Thymus (tissue), 11 donors: ENCODE data around the gene CCNYL1. TPM values are rescaled to one million over a fixed set of nuclear protein-coding genes. Genes with fewer than 3 reads are reported as not detected.

Source experiments
- DNase-seq, 9 donors: peaks; one replicate each; pipeline ENCODE4 v3.0.0-alpha.2; 2013; ENCODE audit warnings: low spot score in 9 of 9, low read depth in 6 of 9, missing footprints in 1 of 9
- H3K27ac ChIP-seq, 2 donors: one replicate each; pipeline ENCODE4 v1.5.1; 2013; ENCODE audit warnings: control low read depth in 1 of 2, low read depth in 1 of 2, low read length in 1 of 2, mild to moderate bottlenecking in 1 of 2, moderate library complexity in 1 of 2
- H3K27me3 ChIP-seq, 2 donors: one replicate each; pipeline ENCODE4 v1.5.1; 2013; ENCODE audit warnings: low read length in 1 of 2; ENCODE audit not compliant: control insufficient read depth in 2 of 2, insufficient read depth in 1 of 2
- H3K36me3 ChIP-seq, 2 donors: one replicate each; pipeline ENCODE4 v1.5.1; 2013; ENCODE audit warnings: low read length in 1 of 2, mild to moderate bottlenecking in 1 of 2, moderate library complexity in 1 of 2; ENCODE audit not compliant: control insufficient read depth in 2 of 2, insufficient read depth in 2 of 2
- H3K4me1 ChIP-seq, 2 donors: one replicate each; pipeline ENCODE4 v1.5.1; 2013; ENCODE audit warnings: low read length in 2 of 2; ENCODE audit not compliant: control insufficient read depth in 2 of 2, insufficient read depth in 2 of 2
- H3K4me3 ChIP-seq, 2 donors: one replicate each; pipeline ENCODE4 v1.5.1; 2013; ENCODE audit warnings: low read length in 2 of 2, control low read depth in 1 of 2, mild to moderate bottlenecking in 1 of 2
- H3K9me3 ChIP-seq, 2 donors: one replicate each; pipeline ENCODE4 v1.5.1; 2013; ENCODE audit warnings: low read length in 1 of 2, mild to moderate bottlenecking in 1 of 2; ENCODE audit not compliant: control insufficient read depth in 2 of 2, insufficient read depth in 1 of 2
- WGBS: extraction: QIAGEN DNeasy Blood & Tissue Kit; methylation state at CpG from one replicate; pipeline ENCODE4 v1.1.7; 2013; 5-methylcytosine and 5-hydroxymethylcytosine counted together
- polyA plus RNA-seq: library from polyadenylated mRNA; stranded (reverse); fragments of 200-250 nt; gene quantifications from one replicate; pipeline ENCODE4 v1.2.3, GENCODE V29; 2013
- total RNA-seq: library from RNA; stranded (reverse); fragments of 120-200 nt; gene quantifications from one replicate; pipeline ENCODE4 v1.2.4, GENCODE V29; 2013
- donor health status: healthy.

Gene CCNYL1
- total and polyA plus RNA-seq, 2 donors = 6.7 to 10.5 TPM

DNA sequence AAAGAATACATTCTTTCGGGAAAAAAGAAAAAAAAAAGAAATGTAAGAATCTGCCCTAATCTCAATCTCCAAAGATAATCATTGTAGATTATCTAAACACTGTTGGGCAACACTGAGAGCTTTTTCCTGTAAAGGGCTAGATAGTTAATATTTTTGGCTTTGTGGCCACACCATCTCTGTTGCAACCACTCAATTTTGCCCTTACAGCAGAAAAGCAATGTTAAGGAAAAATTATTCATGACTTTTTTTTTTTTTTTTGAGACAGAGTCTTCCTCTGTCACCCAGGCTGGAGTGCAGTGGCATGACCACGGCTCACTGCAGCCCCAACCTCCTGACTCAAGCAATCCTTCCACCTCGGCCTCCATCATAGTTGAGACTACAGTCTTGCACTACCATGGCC lies 75.6 kb downstream of the CCNYL1 start:
- DNase-seq = no peak
- Histone ChIP-seq H3K4me3 (no peak overlapping the region), H3K27me3 (no peaks in the 10 kb centered on the region), H3K36me3 (no peaks in the 10 kb centered on the region), H3K27ac (peak overlapping the region in 1 of 2 donors; percentile 12), H3K4me1 (peaks cover 0 to 2% of the 10 kb centered on the region in 2 donors), H3K9me3 (no peaks in the 10 kb centered on the region)
- 92% methylated on average over 3 of the region's 3 CpGs for WGBS

DNA sequence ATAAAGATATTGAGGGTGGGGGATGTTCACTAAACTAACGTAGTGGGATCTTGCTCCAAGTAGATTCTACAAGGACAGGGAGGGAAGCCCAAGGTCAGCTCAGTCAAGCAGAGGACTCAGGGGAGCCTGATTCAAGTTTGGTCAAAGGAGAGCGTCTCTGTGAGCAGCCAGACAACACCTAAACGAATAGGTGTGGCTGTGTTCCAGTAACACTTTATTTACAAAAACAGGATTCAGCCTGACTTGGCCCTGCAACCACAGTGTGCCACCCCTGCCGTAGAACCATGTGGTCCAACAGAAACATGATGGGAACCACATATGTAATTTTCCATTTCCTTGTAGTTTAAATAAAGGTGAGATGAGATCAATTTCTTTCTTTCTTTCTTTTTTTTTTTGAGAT lies 76.4 kb downstream of the CCNYL1 start:
- H3K27me3 ChIP-seq = no peaks in the 10 kb centered on the region
- H3K36me3 ChIP-seq = no peaks in the 10 kb centered on the region
- H3K4me3 ChIP-seq = no peak overlapping the region
- peaks cover 3 to 8% of the 10 kb centered on the region in 2 donors for H3K4me1 ChIP-seq
- H3K9me3 ChIP-seq = no peaks in the 10 kb centered on the region
- H3K27ac ChIP-seq = no peak overlapping the region
- WGBS = 94% methylated on average over 4 of the region's 4 CpGs
- no peak for DNase-seq

DNA sequence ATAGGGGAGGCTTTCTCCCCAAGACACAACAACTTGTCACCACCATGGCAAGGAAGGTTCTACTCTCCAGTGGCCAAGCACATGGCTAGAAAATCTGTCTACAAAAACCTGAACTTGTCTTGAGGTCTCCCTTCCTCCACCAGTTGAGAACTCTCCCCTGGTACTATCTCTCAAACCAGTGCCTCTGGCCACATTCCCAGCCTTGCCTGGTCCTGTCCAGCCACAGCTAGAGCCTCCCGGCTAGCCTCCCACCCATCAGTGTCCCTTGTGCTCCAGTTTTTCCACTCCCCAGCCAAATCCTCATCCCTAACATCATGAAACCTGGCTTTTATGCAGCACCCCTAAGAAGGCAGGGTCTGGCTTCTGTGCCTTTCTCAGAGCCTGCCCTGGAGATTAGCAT lies 79.5 kb downstream of the CCNYL1 start:
- no peak for DNase-seq
- Histone ChIP-seq H3K4me3 (no peak overlapping the region), H3K36me3 (no peaks in the 10 kb centered on the region), H3K9me3 (no peaks in the 10 kb centered on the region), H3K4me1 (peaks cover 3 to 8% of the 10 kb centered on the region in 2 donors), H3K27me3 (no peaks in the 10 kb centered on the region), H3K27ac (peak overlapping the region in 1 of 2 donors; percentile 32)
- WGBS = 100% methylated on average over 1 of the region's 1 CpG

DNA sequence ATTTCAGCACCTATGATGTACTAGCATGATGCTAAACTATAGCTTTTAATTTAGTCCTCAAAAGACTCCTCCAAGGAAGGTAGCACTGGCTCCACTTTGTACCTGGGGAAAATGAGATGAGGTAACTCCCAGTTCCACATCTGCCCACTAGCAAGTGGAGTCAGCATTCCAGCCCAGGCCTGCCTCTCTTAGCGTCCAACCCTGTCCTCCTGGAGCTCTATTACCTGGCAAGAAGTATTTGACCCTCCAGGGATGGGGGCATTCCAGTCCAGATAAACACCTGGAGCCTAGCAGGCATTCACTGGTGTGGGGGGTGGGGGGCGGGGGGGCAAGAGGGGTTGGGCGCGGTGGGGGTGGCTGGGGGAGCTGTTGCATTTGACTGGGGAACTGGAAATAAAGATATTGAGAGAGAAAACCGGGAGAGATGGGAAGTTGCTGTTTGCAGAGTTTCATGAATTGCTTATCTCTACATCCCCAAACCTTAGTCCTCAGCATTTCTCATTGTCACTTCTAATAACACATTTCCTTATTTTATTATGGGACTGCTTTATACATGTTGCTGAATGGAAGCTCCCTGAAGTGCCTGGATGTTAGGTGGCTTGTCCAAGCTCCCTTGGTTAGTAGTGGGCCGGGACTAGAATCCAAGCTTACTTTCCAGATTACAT lies 80.3 kb downstream of the CCNYL1 start:
- no peaks in the 10 kb centered on the region for H3K9me3 ChIP-seq
- no peaks in the 10 kb centered on the region for H3K27me3 ChIP-seq
- H3K27ac ChIP-seq = peak overlapping the region in 1 of 2 donors; percentile 55
- no peaks in the 10 kb centered on the region for H3K36me3 ChIP-seq
- WGBS = 70% methylated on average over 6 of the region's 6 CpGs
- H3K4me3 ChIP-seq = no peak overlapping the region
- DNase-seq = no peak
- H3K4me1 ChIP-seq = peaks cover 3 to 8% of the 10 kb centered on the region in 2 donors

DNA sequence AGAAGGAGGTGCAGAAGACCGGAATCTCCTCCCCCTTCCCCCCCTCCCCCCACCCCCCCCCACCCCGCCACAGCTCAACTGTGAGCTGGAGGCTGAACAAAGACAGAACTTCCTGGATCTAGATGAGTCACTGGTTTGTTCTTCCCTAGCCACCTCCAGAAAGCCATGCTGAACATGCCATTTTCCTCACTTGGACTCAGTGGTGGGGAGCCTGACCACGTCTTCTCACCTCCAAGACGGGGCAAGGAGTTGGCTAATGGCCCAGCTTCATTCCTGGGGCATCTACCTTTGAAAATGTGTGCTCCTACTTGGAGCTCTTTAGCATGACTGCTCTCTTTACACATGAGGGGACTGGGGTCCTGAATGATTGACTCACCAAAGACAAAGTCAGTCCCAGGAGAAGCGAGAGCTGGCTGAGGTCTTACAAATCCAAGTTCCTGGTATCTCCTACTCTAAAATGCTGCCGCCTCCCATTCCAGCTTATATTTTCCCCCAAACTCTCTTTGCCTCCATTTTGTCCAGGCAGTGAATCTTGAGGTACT lies 80.9 kb downstream of the CCNYL1 start:
- Histone ChIP-seq H3K9me3 (no peaks in the 10 kb centered on the region), H3K36me3 (no peaks in the 10 kb centered on the region), H3K4me1 (peaks cover 3 to 8% of the 10 kb centered on the region in 2 donors), H3K27me3 (no peaks in the 10 kb centered on the region), H3K4me3 (no peak overlapping the region), H3K27ac (peak overlapping the region; percentile 82 to 84)
- peak in 2 of 9 donors; percentile 20 to 49 for DNase-seq
- 72% methylated on average over 6 of the region's 6 CpGs for WGBS

DNA sequence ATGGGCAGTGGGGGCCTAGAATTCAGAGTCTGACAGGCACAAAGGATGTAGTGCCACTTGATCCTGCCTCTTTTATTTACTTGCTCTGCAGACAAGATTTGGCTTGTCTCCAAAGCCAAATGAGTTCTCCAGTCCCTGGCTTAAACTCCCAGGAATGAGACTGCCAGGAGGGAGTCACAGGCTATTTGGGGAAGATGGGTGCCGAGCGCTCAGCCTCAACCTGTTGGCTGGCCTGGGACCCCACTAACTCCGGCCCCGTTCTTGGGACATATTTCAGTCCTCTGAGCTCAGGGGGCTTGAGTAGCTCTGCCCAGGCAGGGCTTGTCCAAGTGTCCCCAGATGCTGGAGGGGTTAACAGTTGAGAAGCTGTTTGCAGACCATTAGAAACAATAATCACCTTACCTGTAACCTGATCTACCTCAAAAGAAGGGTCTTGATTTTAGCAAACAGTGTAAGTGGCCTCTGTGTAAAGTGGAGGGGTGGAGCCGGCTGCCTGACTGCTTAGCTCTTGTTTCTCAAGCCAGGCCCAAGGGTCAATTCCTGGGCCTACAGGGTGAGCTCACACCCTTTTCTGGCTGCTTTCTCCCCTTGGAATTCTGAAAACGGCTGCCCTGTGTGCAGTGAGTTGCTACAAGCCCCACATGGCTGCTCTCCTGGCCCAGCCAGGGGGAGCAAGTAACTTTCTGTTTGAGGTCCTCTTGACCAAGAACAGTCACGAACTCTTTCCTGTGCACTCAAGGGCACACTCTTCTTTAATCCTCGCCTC lies 85.3 kb downstream of the CCNYL1 start:
- Histone ChIP-seq H3K27me3 (no peaks in the 10 kb centered on the region), H3K9me3 (no peaks in the 10 kb centered on the region), H3K4me1 (peaks cover 3 to 8% of the 10 kb centered on the region in 2 donors), H3K4me3 (no peak overlapping the region), H3K27ac (peak overlapping the region in 1 of 2 donors; percentile 14), H3K36me3 (no peaks in the 10 kb centered on the region)
- no peak for DNase-seq
- WGBS = 94% methylated on average over 8 of the region's 8 CpGs

DNA sequence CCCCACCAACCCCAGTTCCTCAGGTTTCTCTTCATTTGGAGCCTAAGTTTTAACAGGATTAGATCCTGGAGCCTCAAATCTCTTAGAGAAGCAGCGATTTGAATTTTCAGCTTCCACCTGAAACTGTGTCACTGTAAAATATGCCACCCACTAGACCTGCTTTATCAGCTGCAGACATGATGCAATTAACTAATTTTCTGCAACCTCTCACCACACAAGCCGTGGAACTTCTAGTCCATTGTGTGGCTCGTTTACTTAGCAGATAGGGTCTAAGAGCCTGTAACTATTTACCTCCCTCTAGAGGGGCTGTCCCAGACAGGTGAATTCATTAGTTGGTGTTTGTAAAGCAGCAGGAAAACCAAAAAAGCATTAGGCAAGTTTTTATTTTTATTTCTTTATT lies 89.8 kb downstream of the CCNYL1 start:
- Histone ChIP-seq H3K27me3 (no peaks in the 10 kb centered on the region), H3K4me3 (no peak overlapping the region), H3K9me3 (no peaks in the 10 kb centered on the region), H3K36me3 (no peaks in the 10 kb centered on the region), H3K4me1 (peaks cover 0 to 3% of the 10 kb centered on the region in 2 donors), H3K27ac (no peak overlapping the region)
- DNase-seq = no peak
- 63% methylated on average over 3 of the region's 3 CpGs for WGBS

DNA sequence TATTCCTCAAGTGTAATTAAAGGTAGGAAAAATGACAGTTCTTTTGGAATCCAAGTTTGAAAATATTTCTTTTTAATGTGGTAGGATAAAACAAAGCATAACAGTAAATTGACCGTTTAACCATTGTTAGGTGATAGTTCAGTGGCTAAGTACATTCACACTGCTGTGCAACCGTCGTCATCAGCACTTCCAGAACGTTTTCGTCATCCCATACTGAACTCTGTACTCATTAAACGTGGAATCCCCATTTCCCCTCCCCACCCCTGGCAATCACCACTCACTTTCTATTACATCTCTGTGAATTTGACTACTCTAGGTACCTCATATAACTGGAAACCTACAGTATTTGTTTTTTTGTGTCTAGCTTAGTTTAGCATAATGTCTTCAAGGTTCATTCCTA lies 91.2 kb downstream of the CCNYL1 start:
- no peaks in the 10 kb centered on the region for H3K9me3 ChIP-seq
- no peak for DNase-seq
- peaks cover 0 to 3% of the 10 kb centered on the region in 2 donors for H3K4me1 ChIP-seq
- H3K4me3 ChIP-seq = no peak overlapping the region
- H3K27ac ChIP-seq = no peak overlapping the region
- H3K36me3 ChIP-seq = no peaks in the 10 kb centered on the region
- 92% methylated on average over 6 of the region's 6 CpGs for WGBS
- H3K27me3 ChIP-seq = no peaks in the 10 kb centered on the region
